GM21423 (cell line): ENCODE results near the gene SLC35E1.

Experiments used
- ATAC-seq: cut with Tn5 transposase; IDR thresholded peaks from one replicate; pipeline ENCODE4 v1.9.1; 2021; ENCODE audit warnings: mild to moderate bottlenecking, moderate library complexity; ENCODE audit not compliant: unreplicated experiment

Gene SLC35E1

DNA sequence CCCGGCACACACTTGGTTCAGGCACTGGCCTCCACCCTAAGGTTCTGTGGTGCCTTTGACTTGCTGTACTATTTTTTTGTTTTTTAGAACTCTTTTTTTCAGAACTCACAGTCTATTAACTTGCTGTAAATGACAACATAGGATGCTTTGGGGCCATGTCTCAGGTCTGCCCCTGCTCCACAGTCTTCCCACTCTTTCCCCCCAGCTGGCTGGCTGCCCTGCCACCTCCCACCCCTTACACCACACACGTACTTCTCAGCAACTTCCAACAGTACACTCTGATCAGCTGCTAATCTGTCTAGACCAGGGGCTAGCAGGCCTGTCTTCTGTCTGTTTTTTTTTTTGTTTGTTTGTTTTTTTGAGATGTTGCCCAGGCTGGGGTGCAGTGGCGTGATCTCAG, 67.9 kb downstream of the SLC35E1 start:
- no peak for ATAC-seq
